GM12865 (cell line): ENCODE measurements around the gene PRRC2C.

ENCODE experiments used
- DNase-seq: peaks from one replicate; pipeline ENCODE4 v3.0.0; 2010; ENCODE audit warnings: low read depth
- H3K4me3 ChIP-seq: 2 replicates; pipeline ENCODE4 v1.5.1; 2011; ENCODE audit warnings: mild to moderate bottlenecking, low read depth, low read length, control low read depth
- CTCF ChIP-seq: IDR thresholded peaks from 2 replicates; pipeline ENCODE4 v1.5.1; 2011; ENCODE audit warnings: low read length, control low read depth, low read depth, inconsistent platforms; ENCODE audit not compliant: insufficient read depth; ENCODE audit errors: missing control alignments

Gene PRRC2C

GRCh38 chr1:171583591-171584201, 98.4 kb downstream of the PRRC2C start:
- no peak overlapping the region for H3K4me3 ChIP-seq
- no peak for DNase-seq
- TF ChIP-seq CTCF = no peak

- H3K4me3 ChIP-seq = no peak overlapping the region
- no peak for DNase-seq
- no peak for TF ChIP-seq CTCF
These were observed 100.4 kb downstream of the PRRC2C start for GRCh38 chr1:171585715-171586114.

GRCh38 chr1:171588230-171588629, 102.9 kb downstream of the PRRC2C start:
- DNase-seq = no peak
- no peak overlapping the region for H3K4me3 ChIP-seq
- no peak for TF ChIP-seq CTCF

- TF ChIP-seq CTCF = no peak
- no peak for DNase-seq
- no peak overlapping the region for H3K4me3 ChIP-seq
These were observed 104.7 kb downstream of the PRRC2C start for GRCh38 chr1:171590022-171590421.

- no peak overlapping the region for H3K4me3 ChIP-seq
- peak; percentile 16 for DNase-seq
- TF ChIP-seq CTCF = no peak
These were observed 110.0 kb downstream of the PRRC2C start for GRCh38 chr1:171595324-171595723.

GRCh38 chr1:171596119-171596518, 110.8 kb downstream of the PRRC2C start:
- TF ChIP-seq CTCF = no peak
- H3K4me3 ChIP-seq = no peak overlapping the region
- DNase-seq = no peak

- no peak for DNase-seq
- no peak for TF ChIP-seq CTCF
- no peak overlapping the region for H3K4me3 ChIP-seq
These were observed 111.4 kb downstream of the PRRC2C start for GRCh38 chr1:171596705-171597104.
